Endothelial cell of umbilical vein (primary cell): ENCODE measurements around the gene OR12D1. TPM values are rescaled to one million over a fixed set of nuclear protein-coding genes. Genes with fewer than 3 reads are reported as not detected.

Experiments
- BruUV-seq: library from RNA; stranded (reverse); fragments of 400-500 nt; replicated peaks from 2 replicates; lab custom pipeline; 2021; lab: Mats Ljungman, UMichigan
- CTCF ChIA-PET: fragments of 300-600, 350-600 bp; sonication (Branson Sonifier 250); formaldehyde crosslinking; loops from one replicate; lab custom pipeline; 2021; ENCODE audit warnings: antibody characterized with exemption, inconsistent platforms; lab: Charles Lee
- POLR2A ChIA-PET: fragments of 300-600, 350-600 bp; sonication (Branson Sonifier 250); formaldehyde crosslinking; loops from one replicate; lab custom pipeline; 2021; ENCODE audit warnings: antibody characterized with exemption, inconsistent platforms; lab: Charles Lee
- DNase-seq: peaks from one replicate; pipeline ENCODE4 v3.0.0-alpha.2; 2011; ENCODE audit warnings: low read depth, low spot score
- FAIRE-seq: peaks from 2 replicates; lab custom pipeline; 2011; peaks lifted over from hg19 to GRCh38; lab: Jason Lieb, UNC
- H2AFZ ChIP-seq: 2 replicates; pipeline ENCODE4 v1.6.0; 2012; ENCODE audit warnings: low read depth, low read length, control low read depth, inconsistent platforms
- H3K27ac ChIP-seq: 2 replicates; pipeline ENCODE4 v1.5.1; 2011; ENCODE audit warnings: low read depth, mild to moderate bottlenecking, control low read depth, low read length, moderate library complexity; ENCODE audit not compliant: insufficient read depth
- H3K27me3 ChIP-seq, 2 experiments: 2 replicates each; pipeline versions ENCODE4 v1.6.0 to v1.6.1; 2011; ENCODE audit warnings: low read length in 2 of 2, mixed read lengths in 1 of 2; ENCODE audit not compliant: control insufficient read depth in 2 of 2, insufficient read depth in 2 of 2
- H3K36me3 ChIP-seq, 2 experiments: 2 replicates in 1 of 2; 3 replicates in 1 of 2; pipeline ENCODE4 v1.5.1; 2011; ENCODE audit warnings: low read length in 2 of 2, mild to moderate bottlenecking in 1 of 2, moderate library complexity in 1 of 2; ENCODE audit not compliant: control insufficient read depth in 2 of 2, insufficient read depth in 2 of 2; ENCODE audit errors: extremely low read depth in 1 of 2
- H3K4me1 ChIP-seq: 3 replicates; pipeline ENCODE4 v1.5.1; 2011; ENCODE audit warnings: mild to moderate bottlenecking, low read length; ENCODE audit not compliant: control insufficient read depth, insufficient read depth; ENCODE audit errors: extremely low read depth
- H3K4me2 ChIP-seq: 2 replicates; pipeline ENCODE4 v1.6.1; 2011; ENCODE audit warnings: low read length, control low read depth, mixed read lengths; ENCODE audit not compliant: insufficient read depth
- H3K4me3 ChIP-seq, 3 experiments: fragments of 200-600 bp in 1 of 3; sonication (generic), shearing (Covaris generic) in 1 of 3; replicated peaks in 1 of 3; 2 replicates each; pipeline ENCODE4 v1.5.1; 2011 to 2016; ENCODE audit warnings: control low read depth in 3 of 3, low read length in 3 of 3, mild to moderate bottlenecking in 2 of 3, inconsistent platforms in 1 of 3, low read depth in 1 of 3, moderate library complexity in 1 of 3; ENCODE audit not compliant: insufficient read depth in 1 of 3
- H3K79me2 ChIP-seq: 2 replicates; pipeline ENCODE4 v1.6.0; 2012; ENCODE audit warnings: low read length, inconsistent platforms; ENCODE audit not compliant: control insufficient read depth, insufficient read depth
- H3K9ac ChIP-seq: replicated peaks from 2 replicates; pipeline ENCODE3; 2011; ENCODE audit warnings: low read length, control low read depth; ENCODE audit not compliant: insufficient read depth; ENCODE audit errors: extremely low read depth
- H3K9me1 ChIP-seq: replicated peaks from 3 replicates; pipeline ENCODE4 v1.6.0; 2011; ENCODE audit warnings: mild to moderate bottlenecking, low read length; ENCODE audit not compliant: control insufficient read depth, insufficient read depth; ENCODE audit errors: extremely low read depth
- H3K9me3 ChIP-seq: replicated peaks from 2 replicates; pipeline ENCODE4 v1.5.1; 2012; ENCODE audit warnings: low read length, inconsistent platforms; ENCODE audit not compliant: control insufficient read depth, insufficient read depth
- H4K20me1 ChIP-seq: replicated peaks from 2 replicates; pipeline ENCODE3; 2011; ENCODE audit warnings: mild to moderate bottlenecking, low read length; ENCODE audit not compliant: control insufficient read depth, insufficient read depth; ENCODE audit errors: extremely low read depth
- POLR2A ChIP-seq: IDR thresholded peaks from 2 replicates; pipeline ENCODE4 v1.6.1; 2012; ENCODE audit warnings: low read depth, mild to moderate bottlenecking, control low read depth, low read length
- POLR2AphosphoS5 ChIP-seq: IDR thresholded peaks from 2 replicates; pipeline ENCODE4 v1.6.1; 2012; ENCODE audit warnings: low read depth, mild to moderate bottlenecking, control low read depth, low read length, moderate library complexity; ENCODE audit not compliant: insufficient read depth
- dilution Hi-C: fragments of 300-500 bp; cut with MboI; formaldehyde crosslinking; loops from one replicate; pipeline ENCODE4 v1.15.0; 2019; ENCODE audit warnings: low sequenced_read_pairs; ENCODE audit not compliant: extremely low pct_ligation_motif_present
- intact Hi-C: fragments of 100-400 bp; cut with micrococcal nuclease; formaldehyde crosslinking; loops from one replicate; pipeline ENCODE4 v1.10.0; 2022
- polyA plus RNA-seq, 4 experiments: library from polyadenylated mRNA; depleted of rRNA in 3 of 4; stranded (reverse) in 3 of 4; unstranded in 1 of 4; fragments of >200 nt; gene quantifications; 2 replicates each; pipeline versions ENCODE4 v1.2.1 to v1.2.3, GENCODE V29; 2011 to 2012; ENCODE audit warnings: missing spikeins in 1 of 4
- total RNA-seq: library from RNA; stranded (reverse); gene quantifications from 2 replicates; pipeline ENCODE4 v1.2.3, GENCODE V29; 2021
- TF ChIP-seq, protein P1 (sequence below): IDR thresholded peaks from 2 replicates; pipeline ENCODE4 v1.6.1; 2011; ENCODE audit not compliant: insufficient read depth, insufficient read length

The OR12D1 gene
- total and polyA plus RNA-seq, 2 donors (not counting 3 experiments of a cell fraction or from before 2014, with no cell fraction given), result not detected

DNA sequence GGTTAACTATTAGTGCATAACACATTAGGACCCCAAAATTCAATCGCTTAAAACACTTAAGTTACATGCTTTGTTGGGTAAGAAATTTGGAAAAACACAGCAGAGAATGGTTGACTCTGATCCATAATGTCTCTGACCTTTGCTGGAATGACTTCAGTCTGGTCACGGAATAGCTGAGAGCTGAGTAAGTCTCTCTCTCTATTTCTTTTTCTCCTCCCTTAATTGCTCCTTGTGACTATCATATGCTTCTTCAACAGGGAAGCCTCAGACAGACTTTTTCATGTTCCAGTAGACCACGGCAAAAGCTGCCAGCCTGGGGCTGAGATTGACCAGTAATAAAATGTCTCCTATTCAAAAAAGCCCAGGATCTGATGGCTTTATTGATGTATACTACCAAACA, 4.8 kb downstream of the OR12D1 start:
- intact Hi-C loops, result no loop called here

DNA sequence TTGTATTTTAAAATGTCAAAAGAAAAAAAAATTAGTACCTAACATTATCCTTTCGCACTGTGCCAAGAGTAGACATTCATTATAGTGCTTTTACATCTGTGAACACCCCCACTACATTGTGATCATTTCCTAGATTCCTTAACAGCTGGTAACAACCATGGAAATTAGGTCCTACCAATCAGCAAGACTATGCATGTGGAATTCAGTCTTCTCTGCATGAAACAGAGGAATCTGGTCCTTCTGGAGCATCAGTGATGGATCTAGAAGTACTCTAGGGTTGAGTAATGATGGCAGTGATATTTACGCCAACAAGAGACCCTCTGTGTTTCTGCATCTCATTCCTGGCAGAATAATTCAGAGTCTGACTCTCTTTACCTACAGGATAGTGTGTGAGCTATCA, 9.4 kb downstream of the OR12D1 start:
- H3K9me3 ChIP-seq, result no peaks in the 10 kb centered on the region
- H3K27ac ChIP-seq, result no peak overlapping the region
- DNase-seq (no peak), FAIRE-seq (no peak)
- H3K4me3 ChIP-seq, result no peak overlapping the region
- H3K36me3 ChIP-seq, result no peaks in the 10 kb centered on the region
- no peak overlapping the region for H3K9ac ChIP-seq
- dilution Hi-C loops, result no loop called here
- ChIA-PET CTCF (no interaction called here), POLR2A (no interaction called here)
- intact Hi-C loops, result no loop called here
- H3K27me3 ChIP-seq, result no peaks in the 10 kb centered on the region
- H3K9me1 ChIP-seq, result no peaks in the 10 kb centered on the region
- no peak overlapping the region for H2AFZ ChIP-seq
- H3K4me2 ChIP-seq, result no peak overlapping the region
- no peaks in the 10 kb centered on the region for H4K20me1 ChIP-seq
- BruUV-seq, result no TSS peak
- H3K4me1 ChIP-seq, result no peaks in the 10 kb centered on the region
- TF ChIP-seq POLR2AphosphoS5, result no peak
- H3K79me2 ChIP-seq, result no peaks in the 10 kb centered on the region

More for the DNA sequence above, 4.8 kb downstream of the OR12D1 start:
- Histone ChIP-seq H3K4me3 (no peak overlapping the region), H3K4me2 (no peak overlapping the region), H3K9ac (no peak overlapping the region), H4K20me1 (no peaks in the 10 kb centered on the region), H3K36me3 (no peaks in the 10 kb centered on the region), H2AFZ (no peak overlapping the region), H3K9me1 (no peaks in the 10 kb centered on the region), H3K79me2 (no peaks in the 10 kb centered on the region), H3K27ac (no peak overlapping the region), H3K4me1 (no peaks in the 10 kb centered on the region), H3K27me3 (no peaks in the 10 kb centered on the region), H3K9me3 (no peaks in the 10 kb centered on the region)
- dilution Hi-C loops, result no loop called here
- ChIA-PET CTCF (no interaction called here), POLR2A (no interaction called here)
- DNase-seq (no peak), FAIRE-seq (no peak)
- TF ChIP-seq POLR2A, result no peak
- TF ChIP-seq, protein P1, sequence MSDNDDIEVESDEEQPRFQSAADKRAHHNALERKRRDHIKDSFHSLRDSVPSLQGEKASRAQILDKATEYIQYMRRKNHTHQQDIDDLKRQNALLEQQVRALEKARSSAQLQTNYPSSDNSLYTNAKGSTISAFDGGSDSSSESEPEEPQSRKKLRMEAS, result no peak
- BruUV-seq, result no TSS peak
